ENCODE measurements around the gene SLC8B1.

Gene SLC8B1

GRCh38 chr12:113329791-113330417 lies 5.0 kb downstream of the SLC8B1 start:
- H3K4me3 ChIP-seq (ENCODE audit: low read length): no peak overlapping the region
- DNase-seq (ENCODE audit: low read depth): no peak
- no peak for TF ChIP-seq CTCF (conservative IDR thresholded peaks at IDR 0.05; ENCODE audit: low read depth, low read length)

GRCh38 chr12:113329022-113329790 lies 5.7 kb downstream of the SLC8B1 start:
- TF ChIP-seq CTCF (conservative IDR thresholded peaks at IDR 0.05; ENCODE audit: low read depth, low read length): no peak
- no peak overlapping the region for H3K4me3 ChIP-seq (ENCODE audit: low read length)

GRCh38 chr12:113328368-113328889 lies 6.5 kb downstream of the SLC8B1 start:
- no peak for DNase-seq (ENCODE audit: low read depth)
- H3K4me3 ChIP-seq (ENCODE audit: low read length): no peak overlapping the region
- no peak for TF ChIP-seq CTCF (conservative IDR thresholded peaks at IDR 0.05; ENCODE audit: low read depth, low read length)

More at GRCh38 chr12:113329022-113329790, 5.7 kb downstream of the SLC8B1 start:
- DNase-seq (ENCODE audit: low read depth): no peak

- no peak for DNase-seq (ENCODE audit: low read depth)
- H3K4me3 ChIP-seq (ENCODE audit: low read length): no peak overlapping the region
- TF ChIP-seq CTCF (conservative IDR thresholded peaks at IDR 0.05; ENCODE audit: low read depth, low read length): peak; percentile 16
Measured at GRCh38 chr12:113326775-113327395, 8.0 kb downstream of the SLC8B1 start.

- no peak for TF ChIP-seq CTCF (conservative IDR thresholded peaks at IDR 0.05; ENCODE audit: low read depth, low read length)
- no peak for DNase-seq (ENCODE audit: low read depth)
- no peak overlapping the region for H3K4me3 ChIP-seq (ENCODE audit: low read length)
Measured at GRCh38 chr12:113325916-113326315, 9.0 kb downstream of the SLC8B1 start.

- DNase-seq (ENCODE audit: low read depth): no peak
- H3K4me3 ChIP-seq (ENCODE audit: low read length): no peak overlapping the region
- no peak for TF ChIP-seq CTCF (conservative IDR thresholded peaks at IDR 0.05; ENCODE audit: low read depth, low read length)
Measured at GRCh38 chr12:113322343-113322742, 12.6 kb downstream of the SLC8B1 start.

All from retinal pigment epithelial cell (primary cell).